Endothelial cell of umbilical vein (primary cell): ENCODE measurements around the gene HNRNPC.

Experiments
- EZH2 ChIP-seq: IDR thresholded peaks from 2 replicates; pipeline ENCODE4 v1.6.1; 2012; ENCODE audit warnings: borderline replicate concordance, low read depth, mild to moderate bottlenecking, moderate library complexity, low read length, inconsistent platforms; ENCODE audit not compliant: severe bottlenecking
- FOS ChIP-seq: IDR thresholded peaks from 2 replicates; pipeline ENCODE4 v1.6.1; 2011; ENCODE audit warnings: mild to moderate bottlenecking, low read length, moderate library complexity, borderline replicate concordance; ENCODE audit not compliant: insufficient read depth
- GATA2 ChIP-seq: IDR thresholded peaks from 2 replicates; pipeline ENCODE4 v1.7.0; 2011; ENCODE audit warnings: low read depth, mild to moderate bottlenecking, moderate library complexity, mixed read lengths, low read length; ENCODE audit not compliant: insufficient read length, insufficient read depth
- JUN ChIP-seq: IDR thresholded peaks from 2 replicates; pipeline ENCODE4 v1.6.1; 2011; ENCODE audit warnings: borderline replicate concordance, low read depth; ENCODE audit not compliant: insufficient read length, insufficient read depth
- MAX ChIP-seq: IDR thresholded peaks from 2 replicates; pipeline ENCODE4 v1.6.1; 2011; ENCODE audit not compliant: insufficient read depth, insufficient read length
- MYC ChIP-seq: IDR thresholded peaks from one replicate; pipeline ENCODE4 v1.6.1; 2011; ENCODE audit warnings: mild to moderate bottlenecking, low read depth, low read length
- POLR2A ChIP-seq: IDR thresholded peaks from 2 replicates; pipeline ENCODE4 v1.6.1; 2012; ENCODE audit warnings: low read depth, mild to moderate bottlenecking, control low read depth, low read length
- POLR2AphosphoS5 ChIP-seq: IDR thresholded peaks from 2 replicates; pipeline ENCODE4 v1.6.1; 2012; ENCODE audit warnings: low read depth, mild to moderate bottlenecking, control low read depth, low read length, moderate library complexity; ENCODE audit not compliant: insufficient read depth
- TF ChIP-seq, protein P1 (sequence below), 2 donors: IDR thresholded peaks; 1 replicate in 1 of 2; 2 replicates in 1 of 2; pipeline ENCODE4 v1.5.1; 2011; ENCODE audit warnings: low read length in 2 of 2, mild to moderate bottlenecking in 2 of 2, moderate library complexity in 2 of 2, control low read depth in 1 of 2, inconsistent platforms in 1 of 2, low read depth in 1 of 2; ENCODE audit not compliant: insufficient read depth in 1 of 2; ENCODE audit errors: extremely low read depth in 1 of 2

GRCh38 chr14:21309956-21310355 lies 40.7 kb upstream of the HNRNPC start:
- TF ChIP-seq, protein P1, sequence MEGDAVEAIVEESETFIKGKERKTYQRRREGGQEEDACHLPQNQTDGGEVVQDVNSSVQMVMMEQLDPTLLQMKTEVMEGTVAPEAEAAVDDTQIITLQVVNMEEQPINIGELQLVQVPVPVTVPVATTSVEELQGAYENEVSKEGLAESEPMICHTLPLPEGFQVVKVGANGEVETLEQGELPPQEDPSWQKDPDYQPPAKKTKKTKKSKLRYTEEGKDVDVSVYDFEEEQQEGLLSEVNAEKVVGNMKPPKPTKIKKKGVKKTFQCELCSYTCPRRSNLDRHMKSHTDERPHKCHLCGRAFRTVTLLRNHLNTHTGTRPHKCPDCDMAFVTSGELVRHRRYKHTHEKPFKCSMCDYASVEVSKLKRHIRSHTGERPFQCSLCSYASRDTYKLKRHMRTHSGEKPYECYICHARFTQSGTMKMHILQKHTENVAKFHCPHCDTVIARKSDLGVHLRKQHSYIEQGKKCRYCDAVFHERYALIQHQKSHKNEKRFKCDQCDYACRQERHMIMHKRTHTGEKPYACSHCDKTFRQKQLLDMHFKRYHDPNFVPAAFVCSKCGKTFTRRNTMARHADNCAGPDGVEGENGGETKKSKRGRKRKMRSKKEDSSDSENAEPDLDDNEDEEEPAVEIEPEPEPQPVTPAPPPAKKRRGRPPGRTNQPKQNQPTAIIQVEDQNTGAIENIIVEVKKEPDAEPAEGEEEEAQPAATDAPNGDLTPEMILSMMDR (IDR thresholded peaks at IDR 0.05; ENCODE audit: extremely low read depth in 1 of 2, insufficient read depth in 1 of 2, low read depth in 1 of 2, low read length in 2 of 2): no peak
- no peak for TF ChIP-seq POLR2A
- TF ChIP-seq EZH2: no peak
- TF ChIP-seq JUN: no peak
- no peak for TF ChIP-seq POLR2AphosphoS5
- no peak for TF ChIP-seq MAX
- no peak for TF ChIP-seq MYC
- TF ChIP-seq FOS: no peak
- no peak for TF ChIP-seq GATA2
